NCI-H510A (cell line): ENCODE data around the gene KRTAP10-8.
"Not testable (repeated sequence)": the region's sequence is repeated elsewhere in the genome, so short reads cannot be mapped to it uniquely, and the experiment has no call there.

Experiments used
- DNase-seq: peaks from one replicate; lab custom pipeline; 2025; lab: John Stamatoyannopoulos, UW

The KRTAP10-8 gene

GRCh38 chr21:44612029-44612486 is at the start of gene KRTAP10-8:
Gene KRTAP10-8, plus strand, starts transcription at chr21:44612079. Its CDS starts 22 bp downstream, at chr21:44612101.
- no peak for DNase-seq

- no peak for DNase-seq
These were observed 47.8 kb upstream of the KRTAP10-8 start for GRCh38 chr21:44564099-44564498.

DNA sequence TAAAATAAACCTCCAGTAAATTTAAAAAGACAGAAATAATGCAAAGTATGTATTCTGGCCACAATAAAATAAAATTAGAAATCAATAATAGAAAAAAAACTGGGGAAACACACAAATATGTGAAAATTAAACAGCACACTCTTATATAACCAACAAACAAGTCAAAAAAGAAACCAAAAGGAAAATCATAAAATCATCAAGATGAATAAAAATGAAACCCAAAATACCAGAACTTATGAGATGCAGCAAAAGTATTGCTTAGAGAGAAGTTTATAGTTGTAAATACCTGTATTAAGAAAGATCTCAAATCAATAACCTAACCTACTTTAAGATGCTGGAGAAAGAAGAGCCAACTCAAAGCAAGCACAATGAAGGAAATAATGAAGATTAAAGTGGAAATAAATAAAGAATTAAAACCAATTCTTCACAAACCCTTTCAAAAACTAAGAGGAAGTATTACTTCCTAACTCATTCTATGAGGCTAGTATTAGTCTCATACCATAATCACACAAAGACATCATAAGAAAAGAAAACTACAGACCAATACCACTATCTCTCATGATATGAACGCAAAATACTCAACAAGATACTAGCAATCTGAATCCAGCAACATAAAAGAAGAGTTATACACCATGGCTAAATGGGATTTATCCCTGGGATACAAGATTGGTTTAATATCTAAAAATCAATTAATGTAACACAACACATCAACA is 46.8 kb upstream of the KRTAP10-8 start:
- DNase-seq: no peak

GRCh38 chr21:44566403-44566802 is 45.5 kb upstream of the KRTAP10-8 start:
- no peak for DNase-seq

GRCh38 chr21:44567481-44568171 is 44.3 kb upstream of the KRTAP10-8 start:
- no peak for DNase-seq

DNA sequence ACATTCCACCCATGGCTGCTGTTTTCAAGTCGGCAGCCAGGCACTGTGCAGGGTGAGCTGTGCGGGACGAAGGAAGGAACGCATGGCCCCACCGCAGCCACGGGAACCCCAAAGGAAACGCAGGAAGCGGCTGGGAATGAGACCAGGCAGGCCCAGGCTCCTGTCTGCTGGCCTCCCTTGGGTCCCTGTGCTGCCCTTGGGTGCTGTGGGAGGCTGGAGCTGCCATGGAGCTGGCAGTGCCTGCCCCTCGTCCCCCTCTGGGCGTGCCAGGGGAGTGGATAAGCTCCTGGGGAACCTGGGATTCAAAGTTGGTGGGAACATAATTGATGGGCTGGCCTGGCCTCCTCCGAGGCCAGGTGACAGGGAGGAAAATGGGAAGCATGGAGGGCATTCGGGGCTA is 43.6 kb upstream of the KRTAP10-8 start:
- no peak for DNase-seq

DNA sequence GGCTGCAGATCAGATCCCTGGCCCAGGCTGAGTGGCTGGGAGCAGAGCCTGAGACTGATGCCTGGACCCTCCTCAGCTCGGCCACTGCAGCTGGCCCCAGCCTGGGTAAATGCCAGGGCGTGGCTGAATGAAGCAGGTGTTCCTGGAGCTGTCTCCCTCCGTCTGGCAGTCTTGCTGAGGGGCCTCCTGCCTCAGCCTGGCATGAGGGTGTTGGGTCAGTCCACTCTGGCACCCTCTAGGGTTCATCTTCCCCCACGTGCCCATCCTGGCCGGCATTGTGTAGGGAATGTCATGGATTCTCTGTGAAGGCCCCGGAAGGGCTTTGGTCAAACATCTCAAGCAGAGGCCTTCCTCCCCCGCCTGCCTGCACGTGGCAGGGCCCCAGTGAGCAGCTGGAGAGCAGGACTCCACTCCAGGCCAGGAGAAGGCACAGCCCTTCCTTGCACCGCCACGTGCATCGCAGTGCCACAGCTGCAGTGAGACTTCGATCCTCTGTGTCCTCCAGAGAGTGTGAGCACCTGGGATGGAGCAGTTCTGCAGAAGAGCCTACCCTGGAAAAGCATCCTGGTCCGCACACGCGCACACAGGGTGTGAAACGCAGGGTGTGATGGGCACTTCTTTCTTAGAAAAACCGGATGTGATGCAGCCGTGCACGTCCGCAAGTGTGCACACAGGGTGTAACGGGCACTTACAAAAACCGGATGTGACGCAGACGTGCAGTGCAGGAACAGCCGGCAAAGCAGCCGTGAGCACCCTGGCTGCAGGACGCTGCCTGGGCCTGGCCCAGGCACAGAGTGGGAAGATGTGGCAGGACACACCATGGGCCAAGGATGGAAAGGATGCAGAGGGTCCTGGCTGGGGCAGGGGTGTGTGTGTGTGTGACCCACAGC is 43.0 kb upstream of the KRTAP10-8 start:
- DNase-seq: no peak

- DNase-seq: no peak
These were observed 41.9 kb upstream of the KRTAP10-8 start for GRCh38 chr21:44569861-44570517.

DNA sequence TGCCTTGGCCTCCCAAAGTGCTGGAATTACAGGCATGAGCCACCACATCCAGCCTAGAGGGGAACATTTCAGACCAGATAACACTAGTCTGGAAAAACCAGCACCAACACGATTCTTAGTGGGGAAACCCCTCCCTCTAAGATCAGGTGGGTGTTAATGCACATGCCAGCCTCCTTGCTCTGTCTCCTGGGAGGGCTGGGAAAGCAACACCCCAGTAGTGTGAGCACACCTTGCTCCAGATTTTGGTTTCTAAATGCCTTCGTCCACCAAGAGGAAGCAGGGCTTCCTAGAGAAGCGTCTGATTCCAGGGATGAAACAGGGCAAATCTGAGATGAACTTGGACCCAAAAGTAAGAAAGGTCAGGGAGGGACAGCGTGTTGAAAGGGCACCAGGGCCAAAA is 40.6 kb upstream of the KRTAP10-8 start:
- no peak for DNase-seq

- DNase-seq: no peak
These were observed 39.8 kb upstream of the KRTAP10-8 start for GRCh38 chr21:44571844-44572782.

DNA sequence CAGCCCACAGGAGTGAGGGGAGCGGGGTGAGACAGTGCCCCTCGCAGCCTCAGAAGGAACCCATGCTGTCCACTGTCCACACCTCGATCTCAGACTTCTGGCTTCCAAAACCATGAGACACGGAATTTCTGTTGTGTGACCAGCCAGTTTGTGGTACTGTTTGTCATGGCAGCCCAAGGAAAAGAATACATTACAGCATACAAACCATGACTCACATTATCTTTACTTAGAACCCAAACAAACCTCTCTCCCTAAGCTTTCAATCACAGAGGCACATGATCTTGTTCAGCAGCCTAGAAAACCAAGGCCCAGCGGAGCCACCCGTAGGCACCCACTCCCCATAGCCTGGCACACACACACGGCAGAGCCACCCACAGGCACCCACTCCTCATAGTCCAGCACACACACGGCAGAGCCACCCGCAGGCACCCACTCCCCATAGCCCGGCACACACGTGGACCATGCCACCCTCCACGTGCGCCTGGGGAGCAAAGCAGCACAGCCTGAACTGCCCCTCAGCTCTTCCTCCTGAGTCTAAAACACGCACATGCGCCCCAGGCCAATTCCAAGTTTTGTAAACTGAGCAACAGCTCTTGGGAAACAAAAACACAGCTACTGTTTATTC is 38.8 kb upstream of the KRTAP10-8 start:
- no peak for DNase-seq

GRCh38 chr21:44573630-44574456 is 38.0 kb upstream of the KRTAP10-8 start, which contains the start of gene KRTAP10-4:
Gene KRTAP10-4, plus strand, starts transcription at chr21:44573729. Its CDS starts 30 bp downstream, at chr21:44573759.
- not testable (repeated sequence) for DNase-seq

GRCh38 chr21:44574457-44575306 is 37.2 kb upstream of the KRTAP10-8 start:
- no peak for DNase-seq

GRCh38 chr21:44575307-44576024 is 36.4 kb upstream of the KRTAP10-8 start:
- no peak for DNase-seq

GRCh38 chr21:44576025-44576420 is 35.9 kb upstream of the KRTAP10-8 start:
- DNase-seq: no peak

GRCh38 chr21:44578371-44579055 is 33.4 kb upstream of the KRTAP10-8 start:
- DNase-seq: no peak
